ENCODE results near the gene STX3.

The STX3 gene

DNA sequence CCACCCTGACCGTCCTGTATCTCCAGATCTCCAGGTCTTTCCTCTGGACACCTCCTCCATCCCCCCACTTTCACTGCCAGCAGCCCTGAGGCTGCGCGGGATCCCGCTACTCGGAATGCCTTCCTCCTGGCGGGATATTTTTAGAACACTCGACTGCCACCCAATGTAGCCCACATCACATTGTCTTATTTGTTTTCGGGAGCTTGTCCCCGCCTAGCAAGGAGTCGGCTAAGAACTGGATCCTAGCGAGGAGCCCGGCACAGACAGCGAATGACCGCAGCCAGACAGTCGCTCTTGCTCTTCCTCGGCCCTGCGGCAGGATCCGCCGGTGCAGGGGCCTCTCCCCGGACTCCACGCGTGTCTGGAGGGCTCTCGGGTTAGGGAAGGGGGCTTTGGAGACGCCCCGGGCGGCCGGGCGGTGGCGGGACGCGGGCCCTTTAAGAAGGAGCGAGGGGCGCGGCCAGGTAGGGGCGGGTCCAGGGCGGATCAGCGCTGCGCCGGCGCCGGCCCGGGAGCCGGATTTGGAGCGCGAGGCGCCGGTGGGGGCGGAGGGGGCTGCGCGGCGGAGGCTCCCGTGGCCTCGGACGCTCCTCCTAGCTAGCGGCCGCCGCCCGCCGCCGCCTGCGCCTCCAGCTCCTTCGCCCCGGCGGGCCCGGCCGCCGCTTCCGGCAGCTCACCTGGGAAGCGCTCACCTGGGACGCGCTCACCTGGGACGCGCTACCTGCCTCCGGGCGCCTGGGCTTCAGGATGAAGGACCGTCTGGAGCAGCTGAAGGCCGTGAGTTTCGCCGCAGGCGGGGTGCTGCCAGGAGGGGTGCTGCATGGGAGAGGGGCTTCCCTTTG is at the start of gene STX3:
STX3 (plus strand) TSS at position 518 of the 842 bp plus-strand sequence; CDS start at position 748, 230 bp downstream.
- Histone ChIP-seq H3K27me3 (ENCODE audit: control insufficient read depth, insufficient read depth, low read length) (no peaks in the 10 kb centered on the region), H3K9me3 (ENCODE audit: control insufficient read depth, low read length) (no peaks in the 10 kb centered on the region), H3K4me1 (ENCODE audit: control insufficient read depth, insufficient read depth, low read length) (peaks cover 17% of the 10 kb centered on the region), H3K4me3 (ENCODE audit: low read length) (peak within 1 kb of the TSS; percentile 78), H3K36me3 (ENCODE audit: control insufficient read depth, insufficient read depth, low read length) (no peaks in the 10 kb centered on the region), H3K9ac (ENCODE audit: low read length) (peak within 1 kb of the TSS; percentile 92)

DNA sequence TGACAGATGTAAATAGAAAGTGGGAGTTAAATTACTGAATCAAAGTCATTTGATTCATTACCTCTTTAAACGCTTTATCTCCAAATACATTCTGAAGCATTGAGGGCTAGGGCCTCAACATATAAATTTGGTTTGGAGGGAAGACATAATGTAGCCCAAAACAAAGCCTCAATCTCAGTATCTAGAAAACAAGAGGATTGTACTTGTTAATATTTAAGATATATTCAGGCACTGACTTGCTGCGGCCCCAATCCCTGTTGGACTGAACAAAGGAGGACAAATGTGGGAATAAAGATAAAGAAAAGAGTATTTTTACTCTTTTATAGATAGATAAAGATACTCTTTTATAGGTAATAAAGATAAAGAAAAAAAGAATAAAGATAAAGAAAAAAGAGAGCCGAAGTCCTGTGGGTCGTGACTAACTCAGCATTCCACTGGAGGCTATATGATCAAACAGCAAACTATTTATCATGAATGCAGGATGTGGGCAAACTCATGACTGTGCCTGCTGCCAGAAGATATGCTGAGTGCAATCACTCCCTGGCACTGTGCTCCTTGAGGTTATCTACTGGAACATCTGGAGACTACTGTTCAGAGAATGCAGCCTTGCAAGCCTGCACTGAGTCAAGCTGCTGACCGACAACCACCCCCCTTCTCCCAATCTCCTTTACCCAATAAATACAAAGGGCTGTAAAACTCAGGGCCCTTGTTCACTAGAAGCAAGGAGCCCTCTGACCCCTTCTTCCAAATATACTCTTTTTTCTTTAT is 48.5 kb upstream of the STX3 start:
- no peaks in the 10 kb centered on the region for H3K36me3 ChIP-seq (ENCODE audit: control insufficient read depth, insufficient read depth, low read length)
- H3K9me3 ChIP-seq (ENCODE audit: control insufficient read depth, low read length): no peaks in the 10 kb centered on the region
- no peak overlapping the region for H3K9ac ChIP-seq (ENCODE audit: low read length)
- H3K27me3 ChIP-seq (ENCODE audit: control insufficient read depth, insufficient read depth, low read length): no peaks in the 10 kb centered on the region
- no peak overlapping the region for H3K4me3 ChIP-seq (ENCODE audit: low read length)
- no peaks in the 10 kb centered on the region for H3K4me1 ChIP-seq (ENCODE audit: control insufficient read depth, insufficient read depth, low read length)

DNA sequence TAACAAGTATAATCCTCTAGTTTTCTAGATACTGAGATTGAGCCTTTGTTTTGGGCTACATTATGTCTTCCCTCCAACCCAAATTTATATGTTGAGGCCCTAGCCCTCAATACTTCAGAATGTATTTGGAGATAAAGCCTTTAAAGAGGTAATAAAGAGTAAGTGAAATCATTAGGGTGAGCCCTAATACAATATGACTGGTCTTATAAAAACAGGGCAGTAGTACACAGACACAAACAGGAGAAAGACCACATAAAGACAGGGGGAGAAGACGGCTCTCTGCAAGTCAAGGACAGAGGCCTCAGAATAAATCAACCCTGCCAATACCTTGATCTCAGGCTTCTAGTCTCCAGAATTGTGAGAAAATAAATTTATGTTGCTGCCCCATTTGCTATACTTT is 47.8 kb upstream of the STX3 start:
- Histone ChIP-seq H3K36me3 (ENCODE audit: control insufficient read depth, insufficient read depth, low read length) (no peaks in the 10 kb centered on the region), H3K27me3 (ENCODE audit: control insufficient read depth, insufficient read depth, low read length) (no peaks in the 10 kb centered on the region), H3K9me3 (ENCODE audit: control insufficient read depth, low read length) (no peaks in the 10 kb centered on the region), H3K4me3 (ENCODE audit: low read length) (no peak overlapping the region), H3K9ac (ENCODE audit: low read length) (no peak overlapping the region), H3K4me1 (ENCODE audit: control insufficient read depth, insufficient read depth, low read length) (no peaks in the 10 kb centered on the region)

- Histone ChIP-seq H3K4me3 (ENCODE audit: low read length) (no peak overlapping the region), H3K9ac (ENCODE audit: low read length) (no peak overlapping the region), H3K36me3 (ENCODE audit: control insufficient read depth, insufficient read depth, low read length) (no peaks in the 10 kb centered on the region), H3K27me3 (ENCODE audit: control insufficient read depth, insufficient read depth, low read length) (no peaks in the 10 kb centered on the region), H3K4me1 (ENCODE audit: control insufficient read depth, insufficient read depth, low read length) (no peaks in the 10 kb centered on the region), H3K9me3 (ENCODE audit: control insufficient read depth, low read length) (no peaks in the 10 kb centered on the region)
Observed at GRCh38 chr11:59708537-59708936, 46.6 kb upstream of the STX3 start.

GRCh38 chr11:59710136-59710847 is 44.9 kb upstream of the STX3 start:
- Histone ChIP-seq H3K9me3 (ENCODE audit: control insufficient read depth, low read length) (no peaks in the 10 kb centered on the region), H3K4me1 (ENCODE audit: control insufficient read depth, insufficient read depth, low read length) (no peaks in the 10 kb centered on the region), H3K36me3 (ENCODE audit: control insufficient read depth, insufficient read depth, low read length) (no peaks in the 10 kb centered on the region), H3K27me3 (ENCODE audit: control insufficient read depth, insufficient read depth, low read length) (no peaks in the 10 kb centered on the region), H3K9ac (ENCODE audit: low read length) (no peak overlapping the region), H3K4me3 (ENCODE audit: low read length) (no peak overlapping the region)

DNA sequence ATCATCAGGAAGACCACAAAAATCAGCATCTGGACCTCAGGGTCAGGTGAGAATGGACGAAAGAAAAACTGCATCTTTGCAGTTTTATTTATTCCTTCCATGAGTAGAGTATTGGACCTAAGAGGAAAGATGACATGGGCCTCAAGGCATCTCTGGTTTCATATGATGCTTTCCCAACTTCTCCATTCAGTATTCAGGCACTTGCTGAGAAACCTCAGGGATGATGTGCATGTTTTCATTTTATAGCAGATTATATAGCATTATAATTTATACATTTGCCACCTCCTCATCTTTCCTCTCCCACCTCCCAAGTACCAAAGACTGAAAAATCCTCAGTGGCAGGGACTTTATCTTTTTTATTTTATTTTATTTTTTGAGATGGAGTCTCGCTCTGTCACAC is 41.4 kb upstream of the STX3 start, which contains the start of gene OR10V1:
OR10V1 (minus strand) TSS at position 101 of the 400 bp plus-strand sequence; CDS start at position 101, 0 bp downstream.
- H3K9ac ChIP-seq (ENCODE audit: low read length): no peak within 1 kb of the TSS
- H3K27me3 ChIP-seq (ENCODE audit: control insufficient read depth, insufficient read depth, low read length): no peaks in the 10 kb centered on the region
- H3K9me3 ChIP-seq (ENCODE audit: control insufficient read depth, low read length): no peaks in the 10 kb centered on the region
- no peaks in the 10 kb centered on the region for H3K4me1 ChIP-seq (ENCODE audit: control insufficient read depth, insufficient read depth, low read length)
- H3K36me3 ChIP-seq (ENCODE audit: control insufficient read depth, insufficient read depth, low read length): no peaks in the 10 kb centered on the region
- no peak within 1 kb of the TSS for H3K4me3 ChIP-seq (ENCODE audit: low read length)

DNA sequence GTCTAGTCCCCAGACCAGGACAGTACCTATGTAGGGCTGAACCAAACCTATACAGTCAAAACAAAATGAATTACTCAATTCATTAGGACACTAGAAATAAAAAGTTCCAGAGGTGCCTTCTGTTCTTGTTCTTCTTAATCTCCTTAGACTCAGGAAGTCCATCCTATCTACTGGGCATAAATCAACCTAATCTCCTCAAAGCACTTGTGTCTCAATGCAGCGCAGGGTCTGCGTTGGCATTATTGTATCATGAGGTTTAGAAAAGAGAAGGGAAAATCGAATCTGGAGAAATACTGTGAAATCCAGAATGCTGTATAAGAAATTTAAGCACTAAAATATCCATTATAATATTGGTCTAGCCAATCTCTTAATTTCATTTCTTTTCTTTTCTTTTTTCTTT is 39.1 kb upstream of the STX3 start:
- Histone ChIP-seq H3K36me3 (ENCODE audit: control insufficient read depth, insufficient read depth, low read length) (no peaks in the 10 kb centered on the region), H3K9me3 (ENCODE audit: control insufficient read depth, low read length) (no peaks in the 10 kb centered on the region), H3K4me3 (ENCODE audit: low read length) (no peak overlapping the region), H3K9ac (ENCODE audit: low read length) (no peak overlapping the region), H3K4me1 (ENCODE audit: control insufficient read depth, insufficient read depth, low read length) (no peaks in the 10 kb centered on the region), H3K27me3 (ENCODE audit: control insufficient read depth, insufficient read depth, low read length) (no peaks in the 10 kb centered on the region)

DNA sequence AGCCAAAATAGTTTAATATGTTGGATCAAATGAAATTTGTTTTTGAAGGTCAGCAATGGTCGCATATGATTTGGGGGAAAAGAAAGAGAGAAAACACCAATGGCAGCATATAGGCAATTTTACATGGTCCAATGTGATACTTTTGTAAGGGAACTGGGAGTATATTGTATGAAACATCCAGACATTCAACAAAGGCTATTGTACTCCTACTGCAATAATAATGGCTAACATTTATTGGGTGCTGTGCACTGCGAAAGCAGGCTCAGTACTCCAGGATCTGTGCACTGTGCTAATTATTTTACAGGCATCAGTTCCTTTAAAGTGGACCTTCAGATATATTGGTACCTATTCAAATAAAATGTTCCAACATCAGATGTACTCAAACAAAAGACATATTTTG is 35.6 kb upstream of the STX3 start:
- H3K4me3 ChIP-seq (ENCODE audit: low read length): no peak overlapping the region
- no peaks in the 10 kb centered on the region for H3K36me3 ChIP-seq (ENCODE audit: control insufficient read depth, insufficient read depth, low read length)
- H3K4me1 ChIP-seq (ENCODE audit: control insufficient read depth, insufficient read depth, low read length): no peaks in the 10 kb centered on the region

DNA sequence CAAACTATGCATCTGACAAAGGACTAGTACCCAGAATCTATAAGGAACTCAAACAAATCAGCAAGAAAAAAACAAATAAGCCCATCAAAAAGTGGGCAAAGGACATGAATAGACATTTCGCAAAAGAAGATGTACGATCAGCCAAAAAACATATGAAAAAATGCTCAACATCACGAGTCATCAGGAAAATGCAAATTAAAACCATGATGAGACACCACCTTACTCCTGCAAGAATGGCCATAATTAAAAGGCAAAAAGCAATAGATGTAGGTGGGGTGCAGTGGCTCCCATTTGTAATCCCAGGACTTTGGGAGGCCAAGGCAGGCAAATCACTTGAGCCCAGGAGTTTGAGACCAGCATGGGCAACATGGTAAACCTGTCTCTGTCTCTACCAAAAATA is 31.1 kb upstream of the STX3 start:
- H3K9ac ChIP-seq (ENCODE audit: low read length): no peak overlapping the region
- H3K9me3 ChIP-seq (ENCODE audit: control insufficient read depth, low read length): no peaks in the 10 kb centered on the region
- no peaks in the 10 kb centered on the region for H3K36me3 ChIP-seq (ENCODE audit: control insufficient read depth, insufficient read depth, low read length)
- H3K4me1 ChIP-seq (ENCODE audit: control insufficient read depth, insufficient read depth, low read length): no peaks in the 10 kb centered on the region
- H3K27me3 ChIP-seq (ENCODE audit: control insufficient read depth, insufficient read depth, low read length): no peaks in the 10 kb centered on the region
- no peak overlapping the region for H3K4me3 ChIP-seq (ENCODE audit: low read length)

More for the DNA sequence above, 35.6 kb upstream of the STX3 start:
- Histone ChIP-seq H3K9ac (ENCODE audit: low read length) (no peak overlapping the region), H3K9me3 (ENCODE audit: control insufficient read depth, low read length) (no peaks in the 10 kb centered on the region), H3K27me3 (ENCODE audit: control insufficient read depth, insufficient read depth, low read length) (no peaks in the 10 kb centered on the region)

DNA sequence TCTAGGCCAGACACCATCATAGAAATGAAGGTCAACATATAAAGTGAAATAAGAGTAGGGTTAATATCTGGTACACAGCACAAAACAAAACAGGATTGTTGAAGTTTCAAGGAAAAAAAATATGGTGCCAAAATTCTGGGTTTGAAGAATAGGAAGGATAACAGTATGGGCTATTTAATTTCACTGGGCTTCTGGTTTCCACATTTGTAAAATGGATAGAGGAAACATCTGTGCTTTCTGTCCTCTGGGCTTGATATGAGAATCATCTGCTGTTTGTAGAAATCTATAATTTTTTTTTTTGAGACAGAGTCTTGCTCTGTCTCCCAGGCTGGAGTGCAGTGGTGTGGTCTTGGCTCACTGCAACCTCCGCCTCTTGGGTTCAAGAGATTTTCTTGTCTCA is 27.8 kb upstream of the STX3 start:
- Histone ChIP-seq H3K4me3 (ENCODE audit: low read length) (no peak overlapping the region), H3K36me3 (ENCODE audit: control insufficient read depth, insufficient read depth, low read length) (no peaks in the 10 kb centered on the region), H3K4me1 (ENCODE audit: control insufficient read depth, insufficient read depth, low read length) (no peaks in the 10 kb centered on the region), H3K9me3 (ENCODE audit: control insufficient read depth, low read length) (no peaks in the 10 kb centered on the region), H3K27me3 (ENCODE audit: control insufficient read depth, insufficient read depth, low read length) (no peaks in the 10 kb centered on the region), H3K9ac (ENCODE audit: low read length) (no peak overlapping the region)

DNA sequence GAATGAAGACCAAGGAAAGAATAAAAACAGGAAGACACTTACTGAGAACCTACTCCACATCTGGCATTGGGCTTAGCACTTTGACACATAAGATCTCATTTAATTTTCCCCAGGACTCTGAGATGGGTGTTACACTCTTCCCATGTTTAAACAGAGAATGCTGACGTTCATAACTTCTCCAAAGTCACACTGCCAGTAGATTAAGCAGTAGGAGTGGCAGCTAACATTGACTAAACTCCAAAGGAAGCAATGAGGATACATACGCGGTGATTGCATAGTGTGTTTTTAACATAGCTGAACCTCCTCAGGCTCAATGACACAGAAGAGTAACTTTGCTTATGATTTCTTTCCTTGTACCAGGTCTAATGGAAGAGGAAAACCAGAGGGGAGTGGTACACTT is 27.0 kb upstream of the STX3 start:
- no peaks in the 10 kb centered on the region for H3K9me3 ChIP-seq (ENCODE audit: control insufficient read depth, low read length)
- no peaks in the 10 kb centered on the region for H3K4me1 ChIP-seq (ENCODE audit: control insufficient read depth, insufficient read depth, low read length)
- no peak overlapping the region for H3K9ac ChIP-seq (ENCODE audit: low read length)
- no peaks in the 10 kb centered on the region for H3K36me3 ChIP-seq (ENCODE audit: control insufficient read depth, insufficient read depth, low read length)
- no peaks in the 10 kb centered on the region for H3K27me3 ChIP-seq (ENCODE audit: control insufficient read depth, insufficient read depth, low read length)
- H3K4me3 ChIP-seq (ENCODE audit: low read length): no peak overlapping the region

- Histone ChIP-seq H3K4me3 (ENCODE audit: low read length) (no peak overlapping the region), H3K36me3 (ENCODE audit: control insufficient read depth, insufficient read depth, low read length) (no peaks in the 10 kb centered on the region), H3K9me3 (ENCODE audit: control insufficient read depth, low read length) (no peaks in the 10 kb centered on the region), H3K4me1 (ENCODE audit: control insufficient read depth, insufficient read depth, low read length) (no peaks in the 10 kb centered on the region), H3K9ac (ENCODE audit: low read length) (no peak overlapping the region), H3K27me3 (ENCODE audit: control insufficient read depth, insufficient read depth, low read length) (no peaks in the 10 kb centered on the region)
Observed at GRCh38 chr11:59728913-59729312, 26.3 kb upstream of the STX3 start.
